WI38 (cell line): ENCODE measurements around the gene AWAT1.
A peak's percentile ranks its signal among the peaks of the same experiment; 100 is the strongest.

Source experiments
- H3K4me3 ChIP-seq: 2 replicates; pipeline ENCODE4 v1.5.1; 2011; ENCODE audit warnings: low read depth, mild to moderate bottlenecking, control low read depth, low read length
- CTCF ChIP-seq: IDR thresholded peaks from 2 replicates; pipeline ENCODE4 v1.5.1; 2012; ENCODE audit warnings: low read depth, mild to moderate bottlenecking, control low read depth, low read length

Gene AWAT1

GRCh38 chrX:70289168-70289792 lies 54.8 kb downstream of the AWAT1 start:
- no peak for TF ChIP-seq CTCF
- peak overlapping the region; percentile 69 for H3K4me3 ChIP-seq
